Endothelial cell of umbilical vein (primary cell): ENCODE measurements around the gene L3MBTL3. TPM values are rescaled to one million over a fixed set of nuclear protein-coding genes. Genes with fewer than 3 reads are reported as not detected.

Experiments
- BruUV-seq: library from RNA; stranded (reverse); fragments of 400-500 nt; replicated peaks from 2 replicates; lab custom pipeline; 2021; lab: Mats Ljungman, UMichigan
- CTCF ChIA-PET: fragments of 300-600, 350-600 bp; sonication (Branson Sonifier 250); formaldehyde crosslinking; loops from one replicate; lab custom pipeline; 2021; ENCODE audit warnings: antibody characterized with exemption, inconsistent platforms; lab: Charles Lee
- POLR2A ChIA-PET: fragments of 300-600, 350-600 bp; sonication (Branson Sonifier 250); formaldehyde crosslinking; loops from one replicate; lab custom pipeline; 2021; ENCODE audit warnings: antibody characterized with exemption, inconsistent platforms; lab: Charles Lee
- DNase-seq: peaks from one replicate; pipeline ENCODE4 v3.0.0-alpha.2; 2011; ENCODE audit warnings: low read depth, low spot score
- FAIRE-seq: peaks from 2 replicates; lab custom pipeline; 2011; peaks lifted over from hg19 to GRCh38; lab: Jason Lieb, UNC
- H2AFZ ChIP-seq: 2 replicates; pipeline ENCODE4 v1.6.0; 2012; ENCODE audit warnings: low read depth, low read length, control low read depth, inconsistent platforms
- H3K27ac ChIP-seq: 2 replicates; pipeline ENCODE4 v1.5.1; 2011; ENCODE audit warnings: low read depth, mild to moderate bottlenecking, control low read depth, low read length, moderate library complexity; ENCODE audit not compliant: insufficient read depth
- H3K27me3 ChIP-seq, 2 experiments: 2 replicates each; pipeline versions ENCODE4 v1.6.0 to v1.6.1; 2011; ENCODE audit warnings: low read length in 2 of 2, mixed read lengths in 1 of 2; ENCODE audit not compliant: control insufficient read depth in 2 of 2, insufficient read depth in 2 of 2
- H3K36me3 ChIP-seq, 2 experiments: 2 replicates in 1 of 2; 3 replicates in 1 of 2; pipeline ENCODE4 v1.5.1; 2011; ENCODE audit warnings: low read length in 2 of 2, mild to moderate bottlenecking in 1 of 2, moderate library complexity in 1 of 2; ENCODE audit not compliant: control insufficient read depth in 2 of 2, insufficient read depth in 2 of 2; ENCODE audit errors: extremely low read depth in 1 of 2
- H3K4me1 ChIP-seq: 3 replicates; pipeline ENCODE4 v1.5.1; 2011; ENCODE audit warnings: mild to moderate bottlenecking, low read length; ENCODE audit not compliant: control insufficient read depth, insufficient read depth; ENCODE audit errors: extremely low read depth
- H3K4me2 ChIP-seq: 2 replicates; pipeline ENCODE4 v1.6.1; 2011; ENCODE audit warnings: low read length, control low read depth, mixed read lengths; ENCODE audit not compliant: insufficient read depth
- H3K4me3 ChIP-seq, 3 experiments: fragments of 200-600 bp in 1 of 3; sonication (generic), shearing (Covaris generic) in 1 of 3; replicated peaks in 1 of 3; 2 replicates each; pipeline ENCODE4 v1.5.1; 2011 to 2016; ENCODE audit warnings: control low read depth in 3 of 3, low read length in 3 of 3, mild to moderate bottlenecking in 2 of 3, inconsistent platforms in 1 of 3, low read depth in 1 of 3, moderate library complexity in 1 of 3; ENCODE audit not compliant: insufficient read depth in 1 of 3
- H3K79me2 ChIP-seq: 2 replicates; pipeline ENCODE4 v1.6.0; 2012; ENCODE audit warnings: low read length, inconsistent platforms; ENCODE audit not compliant: control insufficient read depth, insufficient read depth
- H3K9ac ChIP-seq: replicated peaks from 2 replicates; pipeline ENCODE3; 2011; ENCODE audit warnings: low read length, control low read depth; ENCODE audit not compliant: insufficient read depth; ENCODE audit errors: extremely low read depth
- H3K9me1 ChIP-seq: replicated peaks from 3 replicates; pipeline ENCODE4 v1.6.0; 2011; ENCODE audit warnings: mild to moderate bottlenecking, low read length; ENCODE audit not compliant: control insufficient read depth, insufficient read depth; ENCODE audit errors: extremely low read depth
- H3K9me3 ChIP-seq: replicated peaks from 2 replicates; pipeline ENCODE4 v1.5.1; 2012; ENCODE audit warnings: low read length, inconsistent platforms; ENCODE audit not compliant: control insufficient read depth, insufficient read depth
- H4K20me1 ChIP-seq: replicated peaks from 2 replicates; pipeline ENCODE3; 2011; ENCODE audit warnings: mild to moderate bottlenecking, low read length; ENCODE audit not compliant: control insufficient read depth, insufficient read depth; ENCODE audit errors: extremely low read depth
- CTCF ChIP-seq, 2 donors: IDR thresholded peaks; 1 replicate in 1 of 2; 2 replicates in 1 of 2; pipeline ENCODE4 v1.5.1; 2011; ENCODE audit warnings: low read length in 2 of 2, mild to moderate bottlenecking in 2 of 2, moderate library complexity in 2 of 2, control low read depth in 1 of 2, inconsistent platforms in 1 of 2, low read depth in 1 of 2; ENCODE audit not compliant: insufficient read depth in 1 of 2; ENCODE audit errors: extremely low read depth in 1 of 2
- FOS ChIP-seq: IDR thresholded peaks from 2 replicates; pipeline ENCODE4 v1.6.1; 2011; ENCODE audit warnings: mild to moderate bottlenecking, low read length, moderate library complexity, borderline replicate concordance; ENCODE audit not compliant: insufficient read depth
- GATA2 ChIP-seq: IDR thresholded peaks from 2 replicates; pipeline ENCODE4 v1.7.0; 2011; ENCODE audit warnings: low read depth, mild to moderate bottlenecking, moderate library complexity, mixed read lengths, low read length; ENCODE audit not compliant: insufficient read length, insufficient read depth
- JUN ChIP-seq: IDR thresholded peaks from 2 replicates; pipeline ENCODE4 v1.6.1; 2011; ENCODE audit warnings: borderline replicate concordance, low read depth; ENCODE audit not compliant: insufficient read length, insufficient read depth
- MAX ChIP-seq: IDR thresholded peaks from 2 replicates; pipeline ENCODE4 v1.6.1; 2011; ENCODE audit not compliant: insufficient read depth, insufficient read length
- POLR2AphosphoS5 ChIP-seq: IDR thresholded peaks from 2 replicates; pipeline ENCODE4 v1.6.1; 2012; ENCODE audit warnings: low read depth, mild to moderate bottlenecking, control low read depth, low read length, moderate library complexity; ENCODE audit not compliant: insufficient read depth
- dilution Hi-C: fragments of 300-500 bp; cut with MboI; formaldehyde crosslinking; loops from one replicate; pipeline ENCODE4 v1.15.0; 2019; ENCODE audit warnings: low sequenced_read_pairs; ENCODE audit not compliant: extremely low pct_ligation_motif_present
- intact Hi-C: fragments of 100-400 bp; cut with micrococcal nuclease; formaldehyde crosslinking; loops from one replicate; pipeline ENCODE4 v1.10.0; 2022
- polyA plus RNA-seq, 4 experiments: library from polyadenylated mRNA; depleted of rRNA in 3 of 4; stranded (reverse) in 3 of 4; unstranded in 1 of 4; fragments of >200 nt; gene quantifications; 2 replicates each; pipeline versions ENCODE4 v1.2.1 to v1.2.3, GENCODE V29; 2011 to 2012; ENCODE audit warnings: missing spikeins in 1 of 4
- total RNA-seq: library from RNA; stranded (reverse); gene quantifications from 2 replicates; pipeline ENCODE4 v1.2.3, GENCODE V29; 2021

The L3MBTL3 gene
- total and polyA plus RNA-seq, 2 donors (not counting 3 experiments of a cell fraction or from before 2014, with no cell fraction given) = 26.5 to 86.1 TPM

- Histone ChIP-seq H3K36me3 (peaks cover 10 to 21% of the 10 kb centered on the region in 2 experiments), H3K9me1 (peaks cover 2% of the 10 kb centered on the region), H3K9me3 (no peaks in the 10 kb centered on the region), H3K4me3 (no peak overlapping the region), H3K27ac (no peak overlapping the region), H3K79me2 (peaks cover 68% of the 10 kb centered on the region), H2AFZ (no peak overlapping the region), H4K20me1 (peaks cover 20% of the 10 kb centered on the region), H3K4me1 (peaks cover 3% of the 10 kb centered on the region), H3K9ac (no peak overlapping the region), H3K27me3 (no peaks in the 10 kb centered on the region), H3K4me2 (no peak overlapping the region)
- intact Hi-C loops = no loop called here
- no TSS peak for BruUV-seq
- dilution Hi-C loops = no loop called here
- DNase-seq = no peak
- ChIA-PET CTCF (interaction anchor here (1.0 to 2.1 kb wide), 2 partner anchors 25 to 237 kb away, joined by 3 to 10 read pairs; no protein-coding TSS in a partner anchor), POLR2A (no interaction called here)
- TF ChIP-seq MAX = no peak
- FAIRE-seq = no peak
These were observed 27.2 kb downstream of the L3MBTL3 start for GRCh38 chr6:130045622-130046021.

GRCh38 chr6:130046671-130047070, 28.3 kb downstream of the L3MBTL3 start:
- no peak for TF ChIP-seq CTCF (IDR thresholded peaks at IDR 0.05; ENCODE audit: extremely low read depth in 1 of 2, insufficient read depth in 1 of 2, low read depth in 1 of 2, low read length in 2 of 2)
- no peak for TF ChIP-seq GATA2
- no peak for TF ChIP-seq JUN
- TF ChIP-seq FOS = no peak
- no peak for TF ChIP-seq POLR2AphosphoS5
- dilution Hi-C loops (no loop called here), intact Hi-C loops (no loop called here)
- H3K4me3 ChIP-seq = no peak overlapping the region
- H3K9ac ChIP-seq = no peak overlapping the region
- H3K4me2 ChIP-seq = no peak overlapping the region
- H3K27ac ChIP-seq = no peak overlapping the region
- H4K20me1 ChIP-seq = peaks cover 14% of the 10 kb centered on the region
- FAIRE-seq (no peak), DNase-seq (no peak)
- peaks cover 2% of the 10 kb centered on the region for H3K9me1 ChIP-seq
- no peak overlapping the region for H2AFZ ChIP-seq
- ChIA-PET POLR2A (no interaction called here), CTCF (interaction anchor here (2.1 kb wide), 1 partner anchor 236 kb away, joined by 10 read pairs; no protein-coding TSS in a partner anchor)
- H3K36me3 ChIP-seq = peaks cover 14 to 23% of the 10 kb centered on the region in 2 experiments
- peaks cover 3% of the 10 kb centered on the region for H3K4me1 ChIP-seq
- no TSS peak for BruUV-seq
- H3K79me2 ChIP-seq = peaks cover 57% of the 10 kb centered on the region
- no peaks in the 10 kb centered on the region for H3K9me3 ChIP-seq
- H3K27me3 ChIP-seq = no peaks in the 10 kb centered on the region
